DMS53 (cell line): ENCODE data around the gene PALLD.
"Not testable (repeated sequence)": the region's sequence is repeated elsewhere in the genome, so short reads cannot be mapped to it uniquely, and the experiment has no call there.

Experiments
- DNase-seq: peaks from one replicate; lab custom pipeline; 2025; lab: John Stamatoyannopoulos, UW

Gene PALLD

DNA sequence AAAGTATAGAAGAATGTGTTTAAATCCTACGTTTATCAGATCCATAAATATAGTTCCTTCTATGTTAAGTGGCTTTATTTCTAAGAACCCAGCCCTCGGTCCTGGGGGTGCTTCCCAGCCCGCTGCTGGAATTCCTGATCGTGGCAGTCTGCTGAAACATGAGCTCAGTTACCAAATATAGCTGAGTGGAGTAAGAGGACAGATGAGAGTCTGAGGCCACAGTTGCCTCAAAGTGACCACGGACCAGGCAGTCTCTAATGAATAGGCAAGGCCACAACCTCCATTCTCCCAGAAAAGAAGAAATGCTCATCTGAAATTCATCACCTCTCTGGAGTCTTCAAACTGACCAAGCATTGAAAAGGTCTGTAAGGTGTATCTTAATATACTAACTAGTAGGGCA is at the start of gene PALLD:
Gene PALLD (plus strand): TSS at position 219 of the 400 bp plus-strand sequence.
- peak; percentile 41 for DNase-seq

DNA sequence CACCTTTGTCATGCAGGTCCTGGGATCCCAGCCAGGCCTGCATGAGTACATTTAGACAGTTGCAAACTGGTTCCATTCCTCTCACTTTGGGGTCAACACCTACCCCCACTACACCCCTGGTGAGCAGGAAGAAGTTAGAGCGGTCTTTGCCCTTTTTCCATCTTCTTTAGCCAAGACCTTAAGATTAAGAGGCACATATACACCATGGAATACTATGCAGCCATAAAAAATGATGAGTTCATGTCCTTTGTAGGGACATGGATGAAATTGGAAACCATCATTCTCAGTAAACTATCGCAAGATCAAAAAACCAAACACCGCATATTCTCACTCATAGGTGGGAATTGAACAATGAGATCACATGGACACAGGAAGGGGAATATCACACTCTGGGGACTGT is 47.8 kb upstream of the PALLD start:
- DNase-seq: not testable (repeated sequence)

DNA sequence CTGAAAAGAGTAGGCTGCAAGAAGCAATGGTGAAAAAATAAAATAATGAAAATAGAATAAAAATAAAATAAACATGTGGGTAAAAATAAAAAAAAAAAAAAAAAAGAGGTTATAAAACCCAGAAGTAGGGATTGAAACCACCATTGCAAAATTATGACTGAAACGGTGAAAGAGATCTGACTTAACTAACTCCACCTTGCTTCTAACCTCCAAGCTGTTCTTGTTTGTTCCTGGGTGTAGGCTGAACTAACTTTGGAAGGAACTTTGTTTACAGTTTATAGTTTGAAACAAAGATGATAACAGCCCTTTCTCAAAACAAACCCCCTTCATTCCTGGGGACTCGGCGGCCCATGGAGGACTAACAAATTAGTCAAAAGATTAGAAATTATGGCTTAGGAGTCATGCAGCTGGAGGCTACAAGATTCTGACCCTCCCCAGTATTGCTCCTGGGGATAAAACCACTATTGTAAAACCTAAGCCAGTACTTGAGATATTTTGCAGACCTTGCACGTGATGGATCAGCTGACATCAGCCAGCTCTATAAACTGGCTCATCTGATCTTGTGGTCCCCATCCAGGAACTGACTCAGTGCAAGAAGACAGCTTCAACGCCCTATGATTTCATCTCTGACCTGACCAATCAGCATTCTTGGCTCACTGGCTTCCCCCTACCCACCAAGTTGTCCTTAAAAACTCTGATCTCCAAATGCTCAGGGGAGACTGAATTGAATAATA is 47.0 kb upstream of the PALLD start:
- no peak for DNase-seq

DNA sequence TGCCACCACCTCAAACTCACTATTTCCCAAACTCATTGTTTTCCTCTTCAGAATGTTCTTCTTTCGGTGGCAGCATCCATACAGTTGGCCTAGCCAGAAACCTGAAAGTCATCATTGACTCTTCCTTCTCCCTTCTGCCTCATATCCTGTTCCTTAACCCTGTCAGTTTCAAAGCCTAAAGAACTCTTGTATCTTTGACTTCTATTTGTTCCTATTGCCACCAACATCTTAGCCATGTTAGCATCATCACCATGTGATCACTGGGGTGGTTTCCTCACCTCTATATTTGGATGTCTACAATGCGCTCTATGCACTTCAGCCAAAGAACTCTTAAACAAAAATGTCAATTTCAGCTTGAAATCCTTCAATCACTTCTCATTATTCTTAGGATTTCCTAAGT is 45.5 kb upstream of the PALLD start:
- DNase-seq: peak; percentile 46

DNA sequence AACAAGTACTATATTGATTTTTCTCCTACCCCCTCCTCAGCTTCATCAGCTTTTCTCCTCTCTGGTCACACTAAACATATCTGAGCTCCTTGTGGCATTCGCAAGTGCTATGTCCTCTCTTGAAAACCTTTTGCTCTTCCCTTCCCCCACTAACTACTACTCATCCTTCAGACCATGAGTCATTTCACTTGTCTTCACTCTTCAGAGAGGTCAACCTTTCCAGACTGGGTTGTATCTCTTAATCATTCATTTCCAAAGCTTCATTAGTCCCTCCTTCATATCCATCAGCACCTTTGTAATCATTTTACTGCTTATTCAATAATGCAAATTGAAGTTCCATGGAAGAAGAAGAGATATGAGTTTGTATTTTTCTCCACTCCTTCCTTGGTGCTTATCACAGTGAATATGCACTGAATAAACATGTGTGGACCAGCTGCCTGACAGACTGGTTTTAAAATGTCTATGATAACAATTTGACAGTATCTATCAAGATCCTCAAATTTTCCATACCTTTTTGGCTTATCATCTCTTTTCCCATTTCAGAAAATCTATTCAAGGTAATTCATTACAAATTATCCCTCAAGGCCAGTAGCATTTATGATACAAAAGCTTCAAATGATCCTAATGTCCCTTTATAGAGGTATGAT is 45.0 kb upstream of the PALLD start:
- peak; percentile 85 for DNase-seq

DNA sequence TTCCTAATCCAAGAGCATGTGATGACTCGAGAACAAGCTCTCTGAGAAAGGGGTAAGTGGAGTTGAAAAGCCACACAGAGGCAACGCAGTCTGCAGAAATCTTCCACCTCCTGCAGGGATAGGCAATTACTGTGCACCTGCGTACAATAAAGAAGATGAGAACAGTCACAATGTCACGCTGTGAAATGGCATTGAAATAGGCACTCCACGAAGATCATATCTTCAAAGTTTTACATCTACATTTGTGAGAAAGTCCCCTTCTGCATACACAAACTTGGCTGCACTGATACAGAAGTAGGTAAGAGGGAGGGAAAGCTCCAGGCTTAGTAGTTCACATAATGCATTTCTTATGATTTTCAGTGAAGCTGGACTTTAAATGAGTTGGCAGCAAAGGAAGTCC is 43.7 kb upstream of the PALLD start:
- no peak for DNase-seq

DNA sequence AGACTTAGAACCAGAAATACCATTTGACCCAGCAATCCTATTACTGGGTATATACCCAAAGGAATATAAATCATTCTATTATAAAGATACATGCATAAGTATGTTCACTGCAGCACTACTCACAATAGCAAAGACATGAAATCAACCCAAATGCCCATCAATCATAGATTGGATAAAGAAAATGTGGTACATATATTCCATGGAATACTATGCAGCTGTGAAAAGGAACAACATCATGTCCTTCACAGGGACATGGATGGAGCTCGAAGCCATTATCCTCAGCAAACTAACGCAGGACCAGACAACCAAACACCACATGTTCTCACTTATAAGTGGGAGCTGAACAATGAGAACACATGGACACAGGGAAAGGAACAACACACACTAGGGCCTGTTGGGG is 38.6 kb upstream of the PALLD start:
- DNase-seq: not testable (repeated sequence)

DNA sequence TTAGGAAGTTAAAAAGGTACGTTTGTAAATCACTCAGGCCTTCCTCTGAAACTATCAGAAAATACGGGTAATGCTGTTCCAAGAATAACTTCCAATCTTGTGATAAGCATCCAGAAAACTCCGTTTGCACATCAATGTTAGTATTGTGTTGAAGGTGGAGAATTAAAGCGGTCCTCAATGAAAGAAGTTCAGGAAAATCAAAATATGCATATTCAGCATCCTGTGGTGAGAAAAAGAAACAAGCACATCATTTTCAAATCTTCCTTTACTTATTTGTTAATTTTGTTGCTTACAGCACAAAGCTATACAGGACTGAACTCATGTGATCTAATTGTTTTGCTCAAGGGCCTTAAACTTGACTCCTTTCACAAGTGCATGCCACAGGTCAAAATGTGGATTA is 35.0 kb upstream of the PALLD start:
- no peak for DNase-seq

DNA sequence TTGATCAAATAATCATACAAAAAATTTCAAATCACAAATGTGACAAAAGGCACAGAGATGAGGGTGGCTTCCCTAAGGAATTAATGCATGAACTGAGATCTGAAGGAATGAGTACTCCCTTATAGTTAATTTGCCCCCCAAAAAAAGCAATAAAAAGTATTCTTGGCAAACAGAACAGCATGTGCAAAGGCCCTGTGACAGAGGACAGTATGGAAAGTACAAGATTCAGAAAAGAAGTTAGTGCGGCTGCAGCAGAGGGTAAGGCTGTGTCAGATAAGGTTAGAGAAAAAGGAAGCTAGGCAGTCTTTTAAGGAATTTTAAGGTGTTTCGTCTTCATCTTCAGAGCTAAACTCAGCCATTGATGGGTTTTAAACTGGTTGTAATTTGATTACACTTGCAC is 23.9 kb upstream of the PALLD start:
- DNase-seq: no peak

DNA sequence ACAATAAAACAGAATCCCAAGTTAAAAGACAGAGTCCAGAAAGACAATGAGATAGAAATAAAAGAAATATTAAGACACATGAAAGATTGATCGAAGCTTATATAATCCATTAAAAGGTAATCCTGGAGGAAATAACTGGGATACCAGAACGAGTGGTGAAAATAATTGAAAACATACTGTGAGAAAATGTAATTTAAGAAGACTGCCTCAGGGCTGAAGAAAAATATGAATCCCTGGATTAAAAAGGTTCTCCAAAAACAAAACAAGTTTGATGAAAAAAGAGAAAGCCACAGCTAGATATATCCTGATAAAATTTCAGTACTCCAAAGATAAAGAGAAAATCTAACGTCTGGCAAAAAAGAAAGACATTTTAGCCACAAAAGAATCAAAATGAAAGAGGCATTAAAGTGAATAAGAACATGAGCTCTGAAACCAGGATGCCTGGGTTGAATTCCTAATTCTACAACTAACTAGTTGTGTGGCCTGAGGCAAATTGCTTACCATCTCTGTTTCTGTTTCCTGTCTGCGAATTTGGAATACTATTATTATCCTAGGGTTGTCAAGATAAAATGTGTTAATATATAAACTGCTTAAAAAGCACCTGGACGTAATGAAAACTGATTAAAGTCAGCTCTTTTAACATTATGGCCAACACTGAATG is 22.1 kb upstream of the PALLD start:
- no peak for DNase-seq

DNA sequence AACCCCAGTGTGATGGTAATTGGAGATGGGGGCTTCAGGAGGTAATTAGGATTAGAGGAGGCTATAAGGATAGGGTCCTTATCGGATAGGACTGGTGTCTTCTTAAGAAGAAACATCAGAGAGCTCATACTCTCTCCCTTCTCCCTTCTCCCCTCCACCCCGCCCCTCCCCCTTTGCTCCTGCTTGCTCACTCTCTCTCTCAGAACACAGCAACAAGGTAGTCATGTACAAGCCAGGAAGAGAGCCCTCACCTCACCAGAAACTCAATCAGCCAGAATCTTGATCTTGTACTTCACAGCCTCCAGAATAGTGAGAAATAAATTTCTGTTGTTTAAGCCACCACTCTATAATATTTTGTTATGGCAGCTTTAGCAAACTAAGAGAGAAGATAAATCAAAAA is 21.1 kb upstream of the PALLD start:
- DNase-seq: peak; percentile 54

DNA sequence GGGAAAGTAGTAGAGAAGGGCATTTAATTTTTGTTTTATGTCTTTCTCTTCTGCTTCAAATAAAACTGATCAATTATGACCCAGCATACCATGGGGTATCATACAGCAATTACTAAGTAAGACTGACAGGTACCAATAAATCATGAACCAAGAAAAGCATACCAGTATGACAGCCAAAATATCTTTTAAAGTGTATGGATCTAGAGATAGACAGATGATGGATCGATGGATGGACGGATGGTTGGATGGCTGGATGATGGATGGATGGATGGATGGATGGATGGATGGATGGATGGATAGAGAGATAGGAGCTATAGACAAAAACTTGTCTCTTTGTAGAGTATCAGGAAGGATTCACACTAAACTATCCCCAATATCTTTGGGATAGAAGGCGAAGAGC is 18.0 kb upstream of the PALLD start:
- no peak for DNase-seq

DNA sequence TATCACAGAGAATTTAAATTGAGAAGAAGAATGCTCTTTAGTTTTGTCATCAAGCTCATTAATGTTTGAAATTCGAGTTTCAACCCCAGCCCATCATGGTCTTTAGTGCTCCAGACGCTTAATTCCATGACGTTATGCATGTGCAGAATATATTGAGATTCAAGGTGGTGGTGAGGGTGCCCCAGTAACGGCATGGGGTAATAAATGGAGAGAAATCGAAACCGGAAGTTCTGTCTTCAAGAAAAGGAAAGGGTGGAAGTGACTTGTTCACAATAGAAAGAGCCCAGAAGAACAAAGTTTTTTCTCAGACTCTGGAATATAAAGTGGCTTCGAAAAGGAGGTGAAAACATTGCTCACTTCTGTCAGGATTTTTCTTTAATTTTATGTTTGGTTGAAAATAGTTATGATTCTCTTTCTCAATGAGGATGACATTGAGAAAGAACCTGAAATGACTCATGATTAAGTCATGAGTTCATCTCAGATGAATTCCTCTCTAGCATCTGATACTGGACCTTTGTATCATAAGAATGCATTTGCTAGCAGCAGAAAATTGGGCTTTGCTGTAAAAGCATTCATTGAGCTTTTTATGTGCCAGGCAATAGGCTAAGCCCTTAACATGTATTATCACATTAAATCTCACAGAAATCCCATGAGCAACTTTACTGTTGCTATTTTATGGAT is 15.8 kb upstream of the PALLD start:
- DNase-seq: peak; percentile 68

DNA sequence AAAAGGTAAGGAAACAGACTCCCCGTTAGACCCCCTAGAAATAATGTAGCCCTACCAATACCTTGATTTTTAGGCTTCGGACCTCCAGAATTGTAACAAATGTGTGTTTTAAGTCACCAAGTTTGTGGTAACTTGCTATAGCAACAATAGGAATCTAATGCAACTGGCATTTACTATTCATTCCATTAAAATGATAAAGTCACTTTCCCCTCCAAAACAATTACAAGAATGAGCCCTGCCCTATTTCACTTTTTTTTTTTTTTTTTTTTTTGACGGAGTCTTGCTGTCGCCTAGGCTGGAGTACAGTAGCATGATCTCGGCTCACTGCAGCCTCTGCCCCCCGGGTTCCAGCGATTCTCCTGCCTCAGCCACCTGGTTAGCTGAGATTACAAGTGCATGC is 13.0 kb upstream of the PALLD start:
- DNase-seq: no peak

DNA sequence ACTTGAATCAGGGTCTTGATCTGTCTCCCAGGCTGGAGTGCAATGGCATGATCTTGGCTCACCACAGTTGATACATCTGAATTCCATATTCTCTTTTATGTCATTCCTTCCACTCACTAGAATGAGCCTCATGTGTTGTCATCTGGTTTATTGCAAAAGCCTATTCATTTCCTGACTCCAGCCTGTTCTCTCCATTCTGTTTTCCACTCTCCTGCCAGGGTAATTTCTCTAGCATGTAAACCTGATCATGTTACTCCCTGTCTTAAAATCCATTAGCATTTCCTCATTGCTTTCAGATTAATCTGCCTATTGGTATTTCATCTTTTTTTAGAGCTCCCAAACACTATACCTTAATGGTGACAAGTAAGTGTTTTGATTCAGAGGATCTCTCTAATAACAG is 12.2 kb upstream of the PALLD start:
- no peak for DNase-seq

DNA sequence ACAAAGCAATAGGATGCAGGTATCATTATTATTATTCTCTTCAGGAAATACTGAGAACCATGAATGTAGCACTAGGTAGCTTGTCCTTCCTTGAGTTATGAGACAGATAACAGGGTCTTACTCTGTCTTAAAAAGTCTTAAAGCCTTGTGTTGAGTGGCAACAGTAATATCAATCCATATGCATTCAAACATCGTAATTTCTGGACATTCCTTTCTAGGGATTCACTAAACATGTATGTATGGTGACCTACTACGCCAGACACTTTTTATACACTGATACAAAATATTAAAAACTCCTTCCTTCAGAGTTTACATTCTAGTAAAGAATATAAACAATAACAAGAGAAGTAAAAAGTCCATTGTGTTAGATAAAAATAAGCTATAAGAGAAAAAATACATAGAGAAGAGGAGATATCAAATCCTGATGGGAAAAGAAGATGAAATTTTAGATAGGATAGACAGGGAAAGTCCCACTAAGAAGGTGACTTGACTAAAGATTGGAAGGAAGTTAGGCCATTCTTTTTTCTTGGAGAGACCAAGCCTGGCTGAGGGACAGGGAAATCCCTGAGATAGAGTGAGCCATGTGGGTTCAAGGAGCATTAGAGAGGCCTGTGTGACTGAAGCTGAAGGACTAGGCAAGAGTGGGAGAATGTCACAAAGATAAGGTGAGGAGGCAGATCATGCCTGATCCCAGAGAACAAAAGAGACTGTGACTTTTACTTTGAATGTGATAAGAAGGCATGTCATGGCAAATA is 11.5 kb upstream of the PALLD start:
- no peak for DNase-seq

DNA sequence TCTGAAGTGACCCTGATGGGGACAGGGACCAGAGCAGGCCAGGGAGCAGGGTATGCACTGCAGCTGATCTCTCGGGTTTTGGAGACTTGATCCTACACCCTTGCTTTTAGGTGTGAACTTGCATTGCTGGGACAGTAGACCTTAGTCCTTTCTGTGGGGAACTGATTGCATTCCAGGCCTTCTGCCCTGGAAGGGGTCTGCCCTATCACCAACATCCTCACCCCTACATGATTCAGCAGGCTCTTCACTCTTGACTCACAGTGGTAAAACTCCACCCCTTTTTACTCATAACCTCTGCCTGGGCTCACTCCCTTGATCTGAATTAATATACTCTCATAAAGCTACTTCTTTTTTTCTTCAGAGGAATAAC is 10.0 kb upstream of the PALLD start:
- no peak for DNase-seq

DNA sequence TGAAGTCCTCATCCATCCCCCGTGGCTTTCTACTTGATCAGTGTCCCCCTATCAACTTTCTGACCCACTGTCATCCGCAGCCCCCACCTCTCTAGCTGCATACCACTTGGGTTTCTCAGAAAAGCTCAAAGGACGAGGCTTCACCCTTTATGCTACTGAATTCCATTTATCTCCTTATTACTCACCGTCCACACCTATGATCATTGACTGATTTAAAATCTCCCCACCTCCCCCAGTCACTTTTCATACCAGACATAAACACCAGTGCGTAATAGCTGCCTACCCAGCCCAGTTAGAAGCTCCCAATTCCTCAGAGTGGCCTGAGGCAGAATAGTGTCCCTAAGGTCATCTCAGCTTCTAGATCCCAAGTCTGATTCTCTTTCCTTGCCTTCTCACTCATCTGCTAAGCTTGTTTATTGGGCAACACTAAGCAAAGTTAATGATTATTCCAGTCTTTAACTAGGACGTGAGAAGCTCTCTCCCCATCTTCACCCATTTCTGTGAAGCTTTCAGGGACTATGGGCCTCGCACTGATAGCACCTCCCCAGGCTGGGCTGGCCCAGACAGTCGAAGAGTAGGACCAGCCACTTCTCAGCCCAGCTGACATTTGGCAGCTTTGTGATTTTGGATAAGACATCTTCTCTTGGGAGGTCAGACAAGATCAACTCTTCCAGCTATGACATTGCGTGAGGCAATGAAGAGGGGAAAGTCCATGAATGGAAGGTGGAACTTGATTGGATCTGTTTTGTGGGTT is 9.4 kb upstream of the PALLD start:
- DNase-seq: no peak

DNA sequence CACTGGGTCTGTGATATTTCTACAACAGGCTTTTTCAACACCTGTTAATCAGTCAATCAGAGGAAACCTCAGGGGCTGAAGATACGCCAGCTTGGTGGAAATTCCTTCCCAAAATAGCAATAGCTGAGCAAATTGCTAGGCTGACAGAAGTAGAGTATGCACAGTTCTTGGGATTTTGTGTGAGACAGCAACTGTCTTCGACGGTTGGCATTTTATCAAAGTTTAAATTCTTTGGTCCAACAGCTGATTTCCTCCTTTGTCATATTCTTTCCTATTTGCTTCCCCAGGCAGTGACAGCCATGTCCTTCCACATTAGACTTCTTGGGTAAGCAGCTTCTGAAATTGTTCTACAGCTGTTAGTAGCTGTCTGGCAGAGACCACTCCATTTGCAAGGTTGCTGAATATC is 8.0 kb upstream of the PALLD start:
- DNase-seq: no peak

DNA sequence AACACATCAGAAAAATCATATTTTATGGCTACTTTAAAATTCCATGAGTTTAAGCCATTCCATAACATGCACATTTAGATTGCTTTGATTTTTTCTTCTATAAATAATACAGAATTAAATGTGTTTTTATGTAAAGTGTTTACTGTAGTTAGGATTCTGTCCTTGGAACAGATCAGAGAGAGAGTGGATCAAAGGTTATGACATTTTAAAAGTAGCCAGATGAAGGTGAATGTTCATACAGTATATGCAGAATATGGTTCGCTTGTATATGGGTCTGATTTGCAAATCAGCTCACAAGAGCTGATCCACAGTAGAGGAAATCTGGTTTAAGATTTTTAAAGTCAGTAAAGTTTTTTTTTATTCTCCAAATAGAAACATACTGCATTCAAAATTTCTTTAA is 7.2 kb upstream of the PALLD start:
- DNase-seq: no peak

DNA sequence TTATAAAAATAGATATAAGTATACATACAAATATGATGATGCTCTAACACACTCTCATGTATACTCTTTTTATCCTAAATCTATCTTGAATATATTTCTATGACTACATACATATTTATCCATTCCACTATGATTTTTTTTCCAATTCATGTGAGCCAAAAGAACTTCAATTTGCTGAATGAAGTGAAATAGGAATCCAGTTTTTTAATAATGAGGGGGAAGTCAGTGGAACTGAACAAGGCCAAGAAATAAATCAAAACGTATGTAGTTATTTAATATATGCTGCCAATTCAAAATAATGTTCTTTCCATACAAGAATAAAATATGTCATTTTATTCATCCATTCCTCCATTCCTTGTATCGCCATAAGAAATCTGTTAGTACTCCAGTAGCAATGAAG is 6.1 kb upstream of the PALLD start:
- no peak for DNase-seq
